ENCODE measurements around the gene OR5T3. TPM values are rescaled to one million over a fixed set of nuclear protein-coding genes. Genes with fewer than 3 reads are reported as not detected.

The OR5T3 gene
- total and polyA plus RNA-seq, 2 donors (not counting 3 experiments of a cell fraction or from before 2014, with no cell fraction given) = not detected

DNA sequence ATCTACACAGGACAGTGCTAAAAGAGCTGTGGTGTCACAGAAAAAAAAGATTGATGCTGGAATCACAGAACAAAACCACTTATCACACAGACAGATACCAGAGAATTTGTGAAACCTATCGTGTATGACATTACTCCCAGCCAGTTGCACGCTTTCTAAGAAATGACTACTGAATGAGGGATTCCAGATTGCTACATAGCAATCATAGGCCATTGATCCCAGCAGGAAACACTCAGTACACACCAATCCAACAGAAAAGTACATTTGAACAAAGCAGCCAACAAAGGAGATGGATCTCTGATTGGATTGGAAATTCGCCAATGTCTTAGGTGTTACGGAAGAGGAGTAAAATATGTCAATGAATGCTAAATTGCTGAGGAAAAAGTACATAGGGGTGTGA is 44.8 kb downstream of the OR5T3 start:
- FAIRE-seq (no peak), DNase-seq (ENCODE audit: low read depth, low spot score) (no peak)
- peaks cover 2% of the 10 kb centered on the region for H3K9me3 ChIP-seq (replicated peaks; ENCODE audit: control insufficient read depth, insufficient read depth, low read length)
- no TSS peak for BruUV-seq (replicated peaks)
- H3K4me2 ChIP-seq (ENCODE audit: insufficient read depth, low read length) = no peak overlapping the region
- TF ChIP-seq POLR2A (IDR thresholded peaks at IDR 0.05; ENCODE audit: low read depth, low read length) (no peak), FOS (IDR thresholded peaks at IDR 0.05; ENCODE audit: borderline replicate concordance, insufficient read depth, low read length) (no peak), GATA2 (IDR thresholded peaks at IDR 0.05; ENCODE audit: insufficient read depth, insufficient read length, low read depth, low read length) (no peak), MYC (IDR thresholded peaks at IDR 0.05; ENCODE audit: low read depth, low read length) (no peak), POLR2AphosphoS5 (IDR thresholded peaks at IDR 0.05; ENCODE audit: insufficient read depth, low read depth, low read length) (no peak), JUN (IDR thresholded peaks at IDR 0.05; ENCODE audit: borderline replicate concordance, insufficient read depth, insufficient read length, low read depth) (no peak), EZH2 (IDR thresholded peaks at IDR 0.05; ENCODE audit: borderline replicate concordance, low read depth, low read length, severe bottlenecking) (no peak)
- TF ChIP-seq, protein P1, sequence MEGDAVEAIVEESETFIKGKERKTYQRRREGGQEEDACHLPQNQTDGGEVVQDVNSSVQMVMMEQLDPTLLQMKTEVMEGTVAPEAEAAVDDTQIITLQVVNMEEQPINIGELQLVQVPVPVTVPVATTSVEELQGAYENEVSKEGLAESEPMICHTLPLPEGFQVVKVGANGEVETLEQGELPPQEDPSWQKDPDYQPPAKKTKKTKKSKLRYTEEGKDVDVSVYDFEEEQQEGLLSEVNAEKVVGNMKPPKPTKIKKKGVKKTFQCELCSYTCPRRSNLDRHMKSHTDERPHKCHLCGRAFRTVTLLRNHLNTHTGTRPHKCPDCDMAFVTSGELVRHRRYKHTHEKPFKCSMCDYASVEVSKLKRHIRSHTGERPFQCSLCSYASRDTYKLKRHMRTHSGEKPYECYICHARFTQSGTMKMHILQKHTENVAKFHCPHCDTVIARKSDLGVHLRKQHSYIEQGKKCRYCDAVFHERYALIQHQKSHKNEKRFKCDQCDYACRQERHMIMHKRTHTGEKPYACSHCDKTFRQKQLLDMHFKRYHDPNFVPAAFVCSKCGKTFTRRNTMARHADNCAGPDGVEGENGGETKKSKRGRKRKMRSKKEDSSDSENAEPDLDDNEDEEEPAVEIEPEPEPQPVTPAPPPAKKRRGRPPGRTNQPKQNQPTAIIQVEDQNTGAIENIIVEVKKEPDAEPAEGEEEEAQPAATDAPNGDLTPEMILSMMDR (IDR thresholded peaks at IDR 0.05; ENCODE audit: extremely low read depth in 1 of 2, insufficient read depth in 1 of 2, low read depth in 1 of 2, low read length in 2 of 2) = no peak
- TF ChIP-seq, protein P2, sequence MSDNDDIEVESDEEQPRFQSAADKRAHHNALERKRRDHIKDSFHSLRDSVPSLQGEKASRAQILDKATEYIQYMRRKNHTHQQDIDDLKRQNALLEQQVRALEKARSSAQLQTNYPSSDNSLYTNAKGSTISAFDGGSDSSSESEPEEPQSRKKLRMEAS (IDR thresholded peaks at IDR 0.05; ENCODE audit: insufficient read depth, insufficient read length) = no peak
- no peak overlapping the region for H3K4me3 ChIP-seq (replicated peaks in 1 of 3; ENCODE audit: insufficient read depth in 1 of 3, low read depth in 1 of 3, low read length in 3 of 3)
- H4K20me1 ChIP-seq (replicated peaks; ENCODE audit: control insufficient read depth, extremely low read depth, insufficient read depth, low read length) = no peaks in the 10 kb centered on the region
- ChIA-PET POLR2A (no interaction called here), CTCF (no interaction called here)
- H3K27ac ChIP-seq (ENCODE audit: insufficient read depth, low read depth, low read length) = no peak overlapping the region
- H3K4me1 ChIP-seq (ENCODE audit: control insufficient read depth, extremely low read depth, insufficient read depth, low read length) = no peaks in the 10 kb centered on the region
- dilution Hi-C loops (cut with MboI; ENCODE audit: extremely low pct_ligation_motif_present, low sequenced_read_pairs) = no loop called here
- intact Hi-C loops (cut with micrococcal nuclease) = no loop called here
- H3K79me2 ChIP-seq (ENCODE audit: control insufficient read depth, insufficient read depth, low read length) = no peaks in the 10 kb centered on the region
- H3K27me3 ChIP-seq (ENCODE audit: control insufficient read depth in 2 of 2, insufficient read depth in 2 of 2, low read length in 2 of 2) = no peaks in the 10 kb centered on the region
- no peaks in the 10 kb centered on the region for H3K36me3 ChIP-seq (ENCODE audit: control insufficient read depth in 2 of 2, extremely low read depth in 1 of 2, insufficient read depth in 2 of 2, low read length in 2 of 2)
- H3K9ac ChIP-seq (replicated peaks; ENCODE audit: extremely low read depth, insufficient read depth, low read length) = no peak overlapping the region
- no peak overlapping the region for H2AFZ ChIP-seq (ENCODE audit: low read depth, low read length)
- H3K9me1 ChIP-seq (replicated peaks; ENCODE audit: control insufficient read depth, extremely low read depth, insufficient read depth, low read length) = no peaks in the 10 kb centered on the region

Other genes with a start within 250 kb of the OR5T3 start
- gene OR5AS1, start 224.6 kb upstream of the OR5T3 start, total RNA-seq = not detected in 2 replicates
- gene OR5AS1, start 224.6 kb upstream of the OR5T3 start, polyA plus RNA-seq = not detected in 2 replicates
- not detected in 2 replicates for gene OR8I2, start 158.9 kb upstream of the OR5T3 start, total RNA-seq
- gene OR8I2, start 158.9 kb upstream of the OR5T3 start, polyA plus RNA-seq = not detected in 2 replicates
- gene OR8H2, start 148.6 kb upstream of the OR5T3 start, total RNA-seq = not detected in 2 replicates
- not detected in 2 replicates for gene OR8H2, start 148.6 kb upstream of the OR5T3 start, polyA plus RNA-seq
- gene OR8H3, start 129.9 kb upstream of the OR5T3 start, total RNA-seq = not detected in 2 replicates
- not detected in 2 replicates for gene OR8H3, start 129.9 kb upstream of the OR5T3 start, polyA plus RNA-seq
- not detected in 2 replicates for gene OR8J3, start 112.1 kb upstream of the OR5T3 start, total RNA-seq
- not detected in 2 replicates for gene OR8J3, start 112.1 kb upstream of the OR5T3 start, polyA plus RNA-seq
- gene OR8K5, start 91.9 kb upstream of the OR5T3 start, total RNA-seq = not detected in 2 replicates
- gene OR8K5, start 91.9 kb upstream of the OR5T3 start, polyA plus RNA-seq = not detected in 2 replicates
- not detected in 2 replicates for gene OR5J2, start 75.6 kb upstream of the OR5T3 start, total RNA-seq
- not detected in 2 replicates for gene OR5J2, start 75.6 kb upstream of the OR5T3 start, polyA plus RNA-seq
- gene OR5T2, start 18.0 kb upstream of the OR5T3 start, total RNA-seq = not detected in 2 replicates
- gene OR5T2, start 18.0 kb upstream of the OR5T3 start, polyA plus RNA-seq = not detected in 2 replicates
- not detected in 2 replicates for gene OR5T1, start 21.9 kb downstream of the OR5T3 start, total RNA-seq
- gene OR5T1, start 21.9 kb downstream of the OR5T3 start, polyA plus RNA-seq = not detected in 2 replicates
- gene OR8H1, start 40.0 kb downstream of the OR5T3 start, total RNA-seq = not detected in 2 replicates
- gene OR8H1, start 40.0 kb downstream of the OR5T3 start, polyA plus RNA-seq = not detected in 2 replicates
- gene OR8K3, start 62.9 kb downstream of the OR5T3 start, total RNA-seq = not detected in 2 replicates
- gene OR8K3, start 62.9 kb downstream of the OR5T3 start, polyA plus RNA-seq = not detected in 2 replicates
- not detected in 2 replicates for gene OR8K1, start 93.8 kb downstream of the OR5T3 start, total RNA-seq
- not detected in 2 replicates for gene OR8K1, start 93.8 kb downstream of the OR5T3 start, polyA plus RNA-seq
- gene OR8J1, start 102.0 kb downstream of the OR5T3 start, total RNA-seq = not detected in 2 replicates
- not detected in 2 replicates for gene OR8J1, start 102.0 kb downstream of the OR5T3 start, polyA plus RNA-seq
- not detected in 2 replicates for gene OR8U1, start 123.4 kb downstream of the OR5T3 start, total RNA-seq
- gene OR8U1, start 123.4 kb downstream of the OR5T3 start, polyA plus RNA-seq = not detected in 2 replicates
- gene OR5AL1, start 160.4 kb downstream of the OR5T3 start, total RNA-seq = not detected in 2 replicates
- not detected in 2 replicates for gene OR5AL1, start 160.4 kb downstream of the OR5T3 start, polyA plus RNA-seq
- not detected in 2 replicates for gene OR5M3, start 221.1 kb downstream of the OR5T3 start, total RNA-seq
- not detected in 2 replicates for gene OR5M3, start 221.1 kb downstream of the OR5T3 start, polyA plus RNA-seq
- not detected in 2 replicates for gene OR5M8, start 239.1 kb downstream of the OR5T3 start, total RNA-seq
- not detected in 2 replicates for gene OR5M8, start 239.1 kb downstream of the OR5T3 start, polyA plus RNA-seq

Data from endothelial cell of umbilical vein (primary cell).